Measurements from ENCODE around the gene TSEN2. TPM values are rescaled to one million over a fixed set of nuclear protein-coding genes. Genes with fewer than 3 reads are reported as not detected.
"Not testable (repeated sequence)": the region's sequence is repeated elsewhere in the genome, so short reads cannot be mapped to it uniquely, and the experiment has no call there.

Gene TSEN2
- total RNA-seq, 2 experiments from 2014 or later = 7.5 to 8.0 TPM

GRCh38 chr3:12445523-12446240 lies 38.6 kb upstream of the TSEN2 start:
- Mint-ChIP-seq H3K4me1 (no peaks in the 10 kb centered on the region), H3K9me3 (no peaks in the 10 kb centered on the region), H3K27me3 (no peaks in the 10 kb centered on the region), H3K27ac (no peak overlapping the region), H3K4me3 (no peak overlapping the region), H3K36me3 (ENCODE audit: low read depth) (no peaks in the 10 kb centered on the region)
- no peak for DNase-seq
- POLR2A ChIA-PET = no interaction called here
- CTCF ChIA-PET = interaction anchor here (0.6 kb wide), 1 partner anchor 9 kb away, joined by 3 read pairs; no protein-coding TSS in a partner anchor

DNA sequence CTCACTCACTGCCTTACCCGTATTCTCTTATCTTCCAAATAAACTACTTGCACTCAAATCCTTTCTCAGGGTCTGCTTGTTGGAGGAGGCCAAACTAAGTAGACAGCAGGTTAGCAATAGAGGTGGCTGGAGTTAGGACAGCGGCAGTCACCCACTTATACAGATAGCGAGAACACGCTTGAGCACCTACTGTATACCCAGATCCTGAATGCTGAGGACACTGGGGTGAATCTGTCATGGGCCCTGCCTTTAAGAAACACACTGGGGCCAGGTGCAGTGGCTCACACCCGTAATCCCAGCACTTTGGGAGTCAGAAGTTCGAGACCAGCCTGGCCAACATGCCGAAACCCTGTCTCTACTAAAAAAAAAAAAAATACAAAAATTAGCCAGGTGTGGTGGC lies 38.0 kb upstream of the TSEN2 start:
- no peak overlapping the region for H3K27ac Mint-ChIP-seq
- ChIA-PET POLR2A (no interaction called here), CTCF (no interaction called here)
- H3K4me1 Mint-ChIP-seq = no peaks in the 10 kb centered on the region
- no peak for DNase-seq
- H3K27me3 Mint-ChIP-seq = no peaks in the 10 kb centered on the region
- no peaks in the 10 kb centered on the region for H3K9me3 Mint-ChIP-seq
- H3K4me3 Mint-ChIP-seq = no peak overlapping the region
- no peaks in the 10 kb centered on the region for H3K36me3 Mint-ChIP-seq (ENCODE audit: low read depth)

- Mint-ChIP-seq H3K27me3 (no peaks in the 10 kb centered on the region), H3K36me3 (ENCODE audit: low read depth) (no peaks in the 10 kb centered on the region), H3K9me3 (no peaks in the 10 kb centered on the region), H3K4me3 (no peak overlapping the region), H3K27ac (no peak overlapping the region), H3K4me1 (no peaks in the 10 kb centered on the region)
- no peak for DNase-seq
- ChIA-PET CTCF (no interaction called here), POLR2A (no interaction called here)
These were observed 37.2 kb upstream of the TSEN2 start for GRCh38 chr3:12447075-12447474.

DNA sequence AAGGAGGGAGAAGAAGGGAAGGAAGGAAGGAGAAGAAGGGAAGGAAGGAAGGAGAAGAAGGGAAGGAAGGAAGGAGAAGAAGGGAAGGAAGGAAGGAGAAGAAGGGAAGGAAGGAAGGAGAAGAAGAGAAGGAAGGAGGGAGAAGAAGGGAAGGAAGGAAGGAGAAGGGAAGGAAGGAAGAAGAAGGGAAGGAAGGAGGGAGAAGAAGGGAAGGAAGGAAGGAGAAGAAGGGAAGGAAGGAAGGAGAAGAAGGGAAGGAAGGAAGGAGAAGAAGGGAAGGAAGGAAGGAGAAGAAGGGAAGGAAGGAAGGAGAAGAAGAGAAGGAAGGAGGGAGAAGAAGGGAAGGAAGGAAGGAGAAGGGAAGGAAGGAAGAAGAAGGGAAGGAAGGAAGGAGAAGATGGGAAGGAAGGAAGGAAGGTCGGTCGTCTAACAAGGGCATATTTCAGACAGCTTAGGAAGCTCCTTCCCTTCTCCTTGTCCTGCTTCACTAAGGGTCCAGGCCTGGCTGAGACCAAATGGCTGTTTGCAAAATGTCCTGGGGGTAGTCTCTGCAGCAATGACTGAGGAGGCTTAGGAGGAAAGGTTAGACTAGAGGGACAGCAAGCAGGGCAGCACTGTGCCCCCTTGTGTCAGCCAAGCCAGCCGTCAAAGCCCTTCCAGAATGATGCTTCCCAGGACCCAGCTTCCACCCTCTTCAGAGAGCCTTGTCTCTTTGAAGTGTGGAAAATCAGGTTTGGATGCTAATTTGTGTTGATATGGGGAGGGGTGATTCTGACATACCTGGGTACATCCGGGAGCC lies 35.7 kb upstream of the TSEN2 start:
- H3K27ac Mint-ChIP-seq; CTCF ChIA-PET; H3K36me3 Mint-ChIP-seq (ENCODE audit: low read depth); H3K4me3 Mint-ChIP-seq; DNase-seq; H3K27me3 Mint-ChIP-seq; H3K9me3 Mint-ChIP-seq; POLR2A ChIA-PET; H3K4me1 Mint-ChIP-seq: not testable (repeated sequence)

DNA sequence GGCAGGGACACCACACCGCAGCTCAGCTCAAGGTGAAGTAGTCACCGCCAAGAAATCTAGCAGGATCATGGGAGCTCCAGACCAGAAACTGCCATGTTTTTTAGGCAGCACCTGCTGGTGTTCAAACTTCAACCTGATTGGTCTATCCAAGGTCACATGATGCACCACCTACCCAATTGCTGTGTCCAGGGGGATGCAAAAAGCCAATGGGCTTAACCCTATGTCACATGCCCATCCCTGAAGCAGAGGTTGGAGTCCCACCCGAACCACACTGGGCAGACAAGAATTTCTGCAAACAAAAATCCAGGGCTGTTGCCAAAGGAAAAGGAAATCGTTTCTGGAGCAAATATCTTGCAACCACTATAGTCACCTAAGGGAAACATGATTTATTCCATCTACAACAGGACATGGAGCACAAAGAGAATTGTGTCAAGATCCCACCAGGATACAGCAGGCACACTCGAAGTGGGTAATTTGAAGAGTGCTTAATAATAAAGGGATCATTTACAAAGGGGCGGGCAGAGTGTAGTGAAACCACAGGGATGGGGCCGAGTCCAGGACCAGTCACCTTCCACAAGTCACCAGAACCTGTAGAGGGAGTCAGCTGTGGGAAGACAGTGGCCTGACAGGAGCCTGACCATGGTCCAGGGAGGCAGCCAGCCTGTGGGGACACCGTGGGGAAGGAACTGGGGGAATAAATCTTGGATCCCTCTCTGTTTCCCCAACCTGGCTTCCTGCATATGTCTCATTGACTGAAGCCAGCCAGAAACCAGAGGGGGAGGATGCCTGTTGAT lies 34.2 kb upstream of the TSEN2 start:
- Mint-ChIP-seq H3K4me1 (peaks cover 12% of the 10 kb centered on the region), H3K27me3 (no peaks in the 10 kb centered on the region), H3K27ac (no peak overlapping the region), H3K9me3 (no peaks in the 10 kb centered on the region), H3K4me3 (no peak overlapping the region), H3K36me3 (ENCODE audit: low read depth) (no peaks in the 10 kb centered on the region)
- no peak for DNase-seq
- ChIA-PET POLR2A (no interaction called here), CTCF (no interaction called here)

DNA sequence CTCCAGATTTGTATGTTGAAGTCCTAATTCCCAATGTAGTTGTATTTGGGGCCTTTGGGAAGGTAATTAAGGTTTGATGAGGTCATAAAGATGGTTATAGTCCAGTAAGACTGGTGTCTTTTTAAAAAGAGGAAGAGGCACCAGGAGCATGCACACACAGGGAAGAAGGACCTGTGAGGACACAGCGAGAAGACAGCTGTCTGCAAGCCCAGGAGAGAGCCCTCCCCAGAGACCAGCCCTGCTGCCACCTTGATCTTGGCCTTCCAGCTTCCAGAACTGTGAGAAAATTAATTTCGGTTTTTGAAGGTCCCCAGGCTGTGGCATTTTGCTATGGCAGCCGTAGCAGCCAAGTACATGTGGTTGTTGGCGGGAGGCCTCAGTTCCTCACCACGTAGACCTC lies 32.8 kb upstream of the TSEN2 start:
- POLR2A ChIA-PET = no interaction called here

GRCh38 chr3:12451960-12452359 lies 32.3 kb upstream of the TSEN2 start:
- ChIA-PET CTCF (no interaction called here), POLR2A (no interaction called here)
- no peaks in the 10 kb centered on the region for H3K9me3 Mint-ChIP-seq
- no peaks in the 10 kb centered on the region for H3K36me3 Mint-ChIP-seq (ENCODE audit: low read depth)
- no peak overlapping the region for H3K4me3 Mint-ChIP-seq
- peaks cover 13% of the 10 kb centered on the region for H3K4me1 Mint-ChIP-seq
- DNase-seq = no peak
- H3K27me3 Mint-ChIP-seq = no peaks in the 10 kb centered on the region
- no peak overlapping the region for H3K27ac Mint-ChIP-seq

More for the DNA sequence above, 32.8 kb upstream of the TSEN2 start:
- Mint-ChIP-seq H3K9me3 (no peaks in the 10 kb centered on the region), H3K4me1 (peaks cover 13% of the 10 kb centered on the region), H3K27me3 (no peaks in the 10 kb centered on the region), H3K36me3 (ENCODE audit: low read depth) (no peaks in the 10 kb centered on the region), H3K4me3 (no peak overlapping the region), H3K27ac (no peak overlapping the region)
- CTCF ChIA-PET = no interaction called here
- no peak for DNase-seq

- no peak for DNase-seq
- Mint-ChIP-seq H3K4me1 (peaks cover 13% of the 10 kb centered on the region), H3K36me3 (ENCODE audit: low read depth) (no peaks in the 10 kb centered on the region), H3K27ac (no peak overlapping the region), H3K9me3 (no peaks in the 10 kb centered on the region), H3K4me3 (no peak overlapping the region), H3K27me3 (no peaks in the 10 kb centered on the region)
- ChIA-PET CTCF (no interaction called here), POLR2A (no interaction called here)
These were observed 31.6 kb upstream of the TSEN2 start for GRCh38 chr3:12452361-12453330.

- H3K4me3 Mint-ChIP-seq = no peak overlapping the region
- H3K27ac Mint-ChIP-seq = no peak overlapping the region
- H3K9me3 Mint-ChIP-seq = peaks cover 2% of the 10 kb centered on the region
- ChIA-PET POLR2A (interaction anchor here (0.8 kb wide), 1 partner anchor 19 kb away, joined by 4 read pairs; no protein-coding TSS in a partner anchor), CTCF (no interaction called here)
- no peaks in the 10 kb centered on the region for H3K36me3 Mint-ChIP-seq (ENCODE audit: low read depth)
- H3K4me1 Mint-ChIP-seq = peaks cover 13% of the 10 kb centered on the region
- H3K27me3 Mint-ChIP-seq = no peaks in the 10 kb centered on the region
- DNase-seq = no peak
These were observed 30.0 kb upstream of the TSEN2 start for GRCh38 chr3:12454076-12454815.

DNA sequence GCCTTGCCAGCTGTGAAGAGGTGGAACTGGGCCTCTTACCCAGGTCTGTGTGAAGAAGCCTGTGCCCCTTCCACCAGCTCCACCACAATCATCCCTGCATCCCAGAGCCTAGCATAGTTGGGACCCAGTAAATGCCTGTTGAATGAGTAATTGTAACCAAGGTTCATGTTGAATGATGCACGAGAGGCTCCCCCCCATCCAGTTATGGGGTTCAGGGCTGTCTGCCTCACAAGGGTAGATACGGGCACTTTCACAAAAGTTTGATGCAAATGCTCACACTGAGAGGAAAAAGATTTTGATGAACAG lies 29.5 kb upstream of the TSEN2 start:
- H3K36me3 Mint-ChIP-seq (ENCODE audit: low read depth) = no peaks in the 10 kb centered on the region
- H3K27me3 Mint-ChIP-seq = no peaks in the 10 kb centered on the region
- ChIA-PET POLR2A (interaction anchor here (0.8 kb wide), 1 partner anchor 18 kb away, joined by 4 read pairs; no protein-coding TSS in a partner anchor), CTCF (interaction anchor here (0.6 kb wide), 1 partner anchor 9 kb away, joined by 3 read pairs; no protein-coding TSS in a partner anchor)
- H3K27ac Mint-ChIP-seq = no peak overlapping the region
- H3K4me1 Mint-ChIP-seq = peaks cover 13% of the 10 kb centered on the region
- no peak for DNase-seq
- no peak overlapping the region for H3K4me3 Mint-ChIP-seq
- H3K9me3 Mint-ChIP-seq = peaks cover 2% of the 10 kb centered on the region

DNA sequence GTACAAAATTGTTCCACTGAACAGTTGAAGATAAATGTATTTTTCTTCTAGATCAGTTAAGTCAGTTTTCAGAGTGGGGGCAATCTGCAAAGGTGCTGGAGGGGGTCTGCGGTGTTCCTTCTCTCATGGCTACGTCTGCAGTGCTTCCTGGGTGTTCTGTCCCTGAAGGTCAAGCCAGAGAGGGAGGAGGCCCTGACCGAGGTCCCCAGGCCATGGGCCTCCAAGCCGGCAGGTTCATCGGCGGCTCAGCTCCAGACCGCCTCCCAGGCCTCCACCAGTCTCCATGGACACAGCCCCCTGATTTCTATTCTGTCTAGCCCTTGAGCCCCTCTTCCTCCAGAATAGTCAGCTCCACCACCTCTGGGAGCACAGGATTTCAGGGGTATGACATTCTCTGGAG lies 28.5 kb upstream of the TSEN2 start:
- Mint-ChIP-seq H3K4me1 (peaks cover 13% of the 10 kb centered on the region), H3K27me3 (no peaks in the 10 kb centered on the region), H3K9me3 (peaks cover 2% of the 10 kb centered on the region), H3K36me3 (ENCODE audit: low read depth) (no peaks in the 10 kb centered on the region), H3K4me3 (no peak overlapping the region), H3K27ac (no peak overlapping the region)
- CTCF ChIA-PET = no interaction called here
- no peak for DNase-seq
- POLR2A ChIA-PET = no interaction called here

DNA sequence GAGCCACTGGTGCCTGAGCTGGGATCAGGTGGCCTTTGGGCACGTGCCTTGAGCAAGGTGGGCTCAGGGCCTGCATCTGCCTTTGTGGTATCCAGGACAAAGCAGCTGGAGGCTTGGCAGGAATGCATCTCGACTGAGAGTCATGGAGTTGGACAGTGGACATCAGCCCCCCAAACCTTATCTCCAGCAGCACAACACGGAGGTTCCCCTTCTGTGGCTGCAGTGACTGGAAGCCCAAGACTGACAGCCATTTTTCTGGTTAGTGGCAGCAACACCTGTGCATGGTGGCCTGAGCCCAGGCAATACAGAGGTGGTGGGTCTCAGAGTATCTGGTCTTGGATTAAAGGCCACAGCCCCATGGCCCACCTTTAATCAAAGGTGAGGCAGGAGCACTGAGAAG lies 27.8 kb upstream of the TSEN2 start:
- no peak for DNase-seq
- ChIA-PET CTCF (no interaction called here), POLR2A (no interaction called here)
- H3K4me3 Mint-ChIP-seq = no peak overlapping the region
- H3K27ac Mint-ChIP-seq = no peak overlapping the region
- H3K9me3 Mint-ChIP-seq = peaks cover 2% of the 10 kb centered on the region
- no peaks in the 10 kb centered on the region for H3K27me3 Mint-ChIP-seq
- peaks cover 16% of the 10 kb centered on the region for H3K4me1 Mint-ChIP-seq
- H3K36me3 Mint-ChIP-seq (ENCODE audit: low read depth) = no peaks in the 10 kb centered on the region
